HepG2 (cell line): Measurements from ENCODE around the gene AHCYL1.

Source experiments
- ARHGAP35 ChIP-seq: sonication (generic); formaldehyde crosslinking; IDR thresholded peaks from 2 replicates; pipeline ENCODE4 v1.9.0; 2022; ENCODE audit warnings: mild to moderate bottlenecking, inconsistent platforms, moderate library complexity, missing genetic modification reagents, borderline replicate concordance
- BRCA1 ChIP-seq: sonication (generic); formaldehyde crosslinking; IDR thresholded peaks from 2 replicates; pipeline ENCODE4 v1.4.0; 2020; ENCODE audit warnings: missing genetic modification reagents
- CTCF ChIP-seq: sonication (generic); formaldehyde crosslinking; IDR thresholded peaks from 2 replicates; pipeline ENCODE4 v1.5.0; 2020; ENCODE audit warnings: mild to moderate bottlenecking, missing genetic modification reagents, moderate library complexity
- DPF2 ChIP-seq: sonication (generic); formaldehyde crosslinking; IDR thresholded peaks from 2 replicates; pipeline ENCODE4 v1.4.0; 2020; ENCODE audit warnings: mild to moderate bottlenecking, low read depth, missing genetic modification reagents, borderline replicate concordance
- MAZ ChIP-seq, 2 experiments: sonication (generic) in 1 of 2; formaldehyde crosslinking in 1 of 2; IDR thresholded peaks; 2 replicates each; pipeline versions ENCODE4 v1.5.0 to v1.6.1; 2012 to 2020; ENCODE audit warnings: low read depth in 2 of 2, mild to moderate bottlenecking in 2 of 2, borderline replicate concordance in 1 of 2, improper control_type of control experiment in 1 of 2, low read length in 1 of 2, missing genetic modification reagents in 1 of 2, moderate library complexity in 1 of 2
- REST ChIP-seq, 2 experiments: IDR thresholded peaks; 2 replicates each; pipeline ENCODE4 v1.6.1; 2011 to 2012; ENCODE audit warnings: low read length in 2 of 2, borderline replicate concordance in 1 of 2, low read depth in 1 of 2, mild to moderate bottlenecking in 1 of 2, moderate library complexity in 1 of 2
- RFX1 ChIP-seq: fragments of 450-650 bp; IDR thresholded peaks from 2 replicates; pipeline ENCODE4 v1.6.1; 2017
- SIN3A ChIP-seq: IDR thresholded peaks from 2 replicates; pipeline ENCODE4 v1.6.1; 2011; ENCODE audit warnings: low read depth, mild to moderate bottlenecking, control low read depth, low read length, borderline replicate concordance
- YEATS4 ChIP-seq: sonication (generic); formaldehyde crosslinking; IDR thresholded peaks from 2 replicates; pipeline ENCODE4 v1.4.0; 2020; ENCODE audit warnings: missing genetic modification reagents, borderline replicate concordance

- TF ChIP-seq BRCA1 (CRISPR knock-in tag): no peak
- TF ChIP-seq YEATS4 (CRISPR knock-in tag): no peak
- no peak for TF ChIP-seq CTCF
- no peak for TF ChIP-seq MAZ (IDR thresholded peaks at IDR 0.05; ENCODE audit: borderline replicate concordance, low read depth, low read length)
- TF ChIP-seq MAZ (CRISPR knock-in tag; IDR thresholded peaks at IDR 0.05; ENCODE audit: low read depth): no peak
- no peak for TF ChIP-seq REST (IDR thresholded peaks at IDR 0.05; ENCODE audit: borderline replicate concordance in 1 of 2, low read depth in 1 of 2, low read length in 2 of 2)
- no peak for TF ChIP-seq ARHGAP35
- no peak for TF ChIP-seq RFX1
- TF ChIP-seq DPF2 (CRISPR knock-in tag): no peak
- no peak for TF ChIP-seq SIN3A
Observed at GRCh38 chr1:109995536-109995935, 11.0 kb downstream of the AHCYL1 start.
